Measurements from ENCODE around the gene CHORDC1.
"Not testable (repeated sequence)": the region's sequence is repeated elsewhere in the genome, so short reads cannot be mapped to it uniquely, and the experiment has no call there.

The CHORDC1 gene

GRCh38 chr11:90178751-90179150 is 44.1 kb downstream of the CHORDC1 start:
- no peak for TF ChIP-seq CTCF (IDR thresholded peaks at IDR 0.05; ENCODE audit: low read depth, low read length, missing control alignments)
- no peak for DNase-seq (ENCODE audit: low read depth)
- no peak overlapping the region for H3K4me3 ChIP-seq (ENCODE audit: low read depth, low read length)

GRCh38 chr11:90176069-90176468 is 46.8 kb downstream of the CHORDC1 start:
- no peak overlapping the region for H3K4me3 ChIP-seq (ENCODE audit: low read depth, low read length)
- no peak for TF ChIP-seq CTCF (IDR thresholded peaks at IDR 0.05; ENCODE audit: low read depth, low read length, missing control alignments)
- DNase-seq (ENCODE audit: low read depth), result no peak

DNA sequence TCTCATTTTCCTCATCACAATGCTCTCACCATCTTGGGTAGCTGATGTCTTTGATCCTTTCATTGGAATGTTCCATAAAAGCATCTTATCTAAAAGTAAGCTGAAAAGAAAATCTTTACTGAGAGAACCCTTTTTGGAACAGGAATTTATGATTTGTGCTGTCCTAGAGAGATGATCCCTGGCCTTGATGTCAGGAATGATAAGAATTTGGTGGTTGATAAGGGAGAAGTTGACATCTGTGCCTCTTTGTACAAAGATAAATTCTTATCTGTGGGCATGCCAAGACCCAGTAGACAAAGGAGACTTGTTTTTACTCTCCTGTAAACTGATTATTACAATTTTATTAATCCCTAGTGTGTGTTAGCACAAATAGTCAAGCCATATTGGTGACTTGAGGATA is 51.5 kb downstream of the CHORDC1 start:
- DNase-seq (ENCODE audit: low read depth), result no peak
- no peak for TF ChIP-seq CTCF (IDR thresholded peaks at IDR 0.05; ENCODE audit: low read depth, low read length, missing control alignments)
- H3K4me3 ChIP-seq (ENCODE audit: low read depth, low read length), result no peak overlapping the region

DNA sequence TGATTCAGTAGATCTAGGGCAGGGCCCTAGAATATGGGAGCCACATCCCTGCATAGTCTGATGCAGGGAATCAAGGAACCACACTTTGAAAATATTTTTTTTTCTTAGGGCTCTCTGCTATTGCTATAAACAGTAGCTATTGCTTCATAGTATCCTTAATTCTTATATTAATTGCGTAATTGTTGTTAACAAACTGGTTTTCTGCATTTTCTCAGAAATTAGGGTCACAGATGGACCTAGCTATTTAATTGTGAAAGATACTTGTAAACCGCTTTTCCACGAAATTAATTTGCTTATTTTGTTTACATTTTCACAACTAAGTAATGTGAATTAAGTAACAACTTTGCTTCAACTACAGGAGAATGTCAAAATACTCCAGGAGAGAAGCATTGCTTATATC is 54.3 kb downstream of the CHORDC1 start:
- H3K4me3 ChIP-seq (ENCODE audit: low read depth, low read length), result no peak overlapping the region
- no peak for DNase-seq (ENCODE audit: low read depth)
- no peak for TF ChIP-seq CTCF (IDR thresholded peaks at IDR 0.05; ENCODE audit: low read depth, low read length, missing control alignments)

DNA sequence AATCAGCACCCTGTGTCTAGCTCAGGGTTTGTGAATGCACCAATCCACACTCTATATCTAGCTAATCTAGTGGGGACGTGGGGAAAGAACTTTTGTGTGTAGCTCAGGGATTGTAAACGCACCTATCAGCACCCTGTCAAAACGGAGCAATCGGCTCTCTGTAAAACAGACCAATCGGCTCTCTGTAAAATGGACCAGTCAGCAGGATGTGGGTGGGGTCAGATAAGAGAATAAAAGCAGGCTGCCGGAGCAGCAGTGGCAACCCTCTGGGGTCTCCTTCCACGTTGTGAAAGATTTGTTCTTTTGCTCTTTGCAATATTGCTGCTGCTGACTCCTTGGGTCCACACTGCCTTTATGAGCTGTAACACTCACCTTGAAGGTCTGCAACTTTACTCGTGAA is 55.1 kb downstream of the CHORDC1 start:
- H3K4me3 ChIP-seq (ENCODE audit: low read depth, low read length); DNase-seq (ENCODE audit: low read depth): not testable (repeated sequence)

DNA sequence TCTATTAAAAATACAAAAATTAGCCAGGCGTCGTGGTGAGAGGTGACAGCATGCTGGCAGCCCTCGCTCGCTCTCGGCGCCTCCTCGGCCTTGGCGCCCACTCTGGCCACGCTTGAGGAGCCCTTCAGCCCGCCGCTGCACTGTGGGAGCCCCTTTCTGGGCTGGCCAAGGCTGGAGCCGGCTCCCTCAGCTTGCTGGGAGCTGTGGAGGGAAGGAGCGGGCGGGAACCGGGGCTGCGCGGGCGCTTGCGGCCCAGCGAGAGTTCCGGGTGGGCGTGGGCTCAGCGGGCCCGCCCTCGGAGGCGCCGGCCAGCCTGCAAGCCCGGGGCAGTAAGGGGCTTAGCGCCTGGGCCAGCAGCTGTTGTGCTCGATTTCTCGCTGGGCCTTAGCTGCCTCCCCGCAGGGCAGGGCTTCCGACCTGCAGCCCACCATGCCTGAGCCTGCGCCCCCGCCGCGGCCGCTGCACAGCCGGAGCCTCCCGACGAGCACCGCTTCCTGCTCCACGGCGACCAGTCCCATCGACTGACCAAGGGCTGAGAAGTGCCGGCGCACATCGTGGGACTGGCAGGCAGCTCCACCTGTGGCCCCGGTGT is 55.8 kb downstream of the CHORDC1 start:
- not testable (repeated sequence) for H3K4me3 ChIP-seq (ENCODE audit: low read depth, low read length); DNase-seq (ENCODE audit: low read depth)
